ENCODE results near the gene PHLDB2.

Gene PHLDB2

DNA sequence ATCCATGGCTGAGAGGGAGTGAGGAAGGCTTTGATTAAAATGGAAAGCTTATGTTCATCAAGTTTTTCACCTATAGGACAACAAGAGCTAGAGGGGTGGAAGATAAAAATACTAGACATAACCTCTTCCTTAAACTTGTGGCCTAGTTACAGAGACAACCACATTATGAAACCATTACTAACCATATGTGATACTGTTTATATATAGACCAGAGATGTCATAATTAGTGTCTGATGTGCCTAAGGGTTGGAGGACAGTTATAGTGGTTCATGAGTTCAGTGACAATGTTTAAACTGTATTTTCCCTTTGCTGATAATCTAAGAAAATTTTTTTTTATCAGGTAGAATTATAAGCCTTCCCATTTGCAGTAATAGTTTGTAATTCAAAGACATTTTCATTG, 23.7 kb downstream of the PHLDB2 start:
- H2BK15ac ChIP-seq (ENCODE audit: low read depth, poor library complexity, severe bottlenecking): no peak overlapping the region
- H3K4me3 ChIP-seq (ENCODE audit: insufficient read depth in 1 of 2, low read depth in 1 of 2, low read length in 2 of 2): no peak overlapping the region
- no peak overlapping the region for H3K18ac ChIP-seq (ENCODE audit: low read depth in 1 of 2, low read length in 2 of 2)
- H4K8ac ChIP-seq (ENCODE audit: low read length): no peak overlapping the region
- no peaks in the 10 kb centered on the region for H3K4me1 ChIP-seq (ENCODE audit: control insufficient read depth, insufficient read depth, low read depth, low read length)
- H2BK120ac ChIP-seq (ENCODE audit: low read depth, low read length): no peak overlapping the region
- no peak overlapping the region for H3K4me2 ChIP-seq (ENCODE audit: low read length, poor library complexity, severe bottlenecking)
- H2BK12ac ChIP-seq (ENCODE audit: low read length in 2 of 2): no peak overlapping the region
- H3K9ac ChIP-seq (ENCODE audit: low read length): no peak overlapping the region
- H3K27ac ChIP-seq (ENCODE audit: low read length, poor library complexity, severe bottlenecking): no peak overlapping the region
- H3K23ac ChIP-seq (ENCODE audit: low read length in 2 of 2): no peak overlapping the region
- H3K4ac ChIP-seq (ENCODE audit: low read depth in 1 of 2, low read length in 2 of 2): no peak overlapping the region
- H4K91ac ChIP-seq (ENCODE audit: low read length): no peak overlapping the region
- no peak overlapping the region for H2AK5ac ChIP-seq (ENCODE audit: low read length, severe bottlenecking)
- no peak for DNase-seq
- H3K9me3 ChIP-seq (ENCODE audit: control insufficient read depth, low read length): peaks cover 14% of the 10 kb centered on the region
- no peak overlapping the region for H2BK5ac ChIP-seq (ENCODE audit: low read depth, low read length, poor library complexity, severe bottlenecking)
- no peak overlapping the region for H2AFZ ChIP-seq (ENCODE audit: low read depth, low read length)
- H3K36me3 ChIP-seq (ENCODE audit: control insufficient read depth in 1 of 2, insufficient read depth in 2 of 2, low read depth in 1 of 2, low read length in 2 of 2): peaks cover 11 to 57% of the 10 kb centered on the region in 2 experiments
- no peak overlapping the region for H3K14ac ChIP-seq (ENCODE audit: low read length in 2 of 2)
- H3K27me3 ChIP-seq (ENCODE audit: control insufficient read depth in 1 of 2, insufficient read depth in 1 of 2, low read length in 2 of 2): no peaks in the 10 kb centered on the region
- H3K79me1 ChIP-seq (replicated peaks; ENCODE audit: low read length, poor library complexity, severe bottlenecking): peaks cover 29% of the 10 kb centered on the region

DNA sequence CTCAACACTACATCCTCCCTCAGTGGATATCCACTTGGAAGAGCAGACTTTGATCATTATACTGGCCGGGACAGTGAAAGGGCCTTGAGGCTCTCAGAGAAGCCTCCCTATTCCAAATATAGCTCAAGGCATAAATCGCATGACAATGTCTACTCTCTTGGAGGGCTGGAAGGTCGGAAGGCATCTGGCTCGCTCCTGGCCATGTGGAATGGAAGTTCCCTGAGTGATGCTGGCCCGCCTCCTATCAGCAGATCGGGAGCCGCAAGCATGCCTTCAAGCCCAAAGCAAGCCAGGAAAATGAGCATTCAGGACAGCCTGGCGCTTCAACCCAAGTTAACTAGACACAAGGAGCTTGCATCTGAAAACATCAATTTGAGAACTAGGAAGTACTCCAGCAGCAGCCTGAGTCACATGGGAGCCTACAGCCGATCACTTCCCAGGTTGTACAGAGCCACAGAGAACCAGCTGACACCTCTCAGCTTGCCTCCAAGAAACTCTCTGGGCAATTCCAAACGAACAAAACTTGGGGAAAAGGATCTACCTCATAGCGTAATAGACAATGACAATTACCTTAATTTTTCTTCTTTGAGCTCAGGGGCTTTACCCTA, 25.4 kb downstream of the PHLDB2 start:
- no peak overlapping the region for H3K4ac ChIP-seq (ENCODE audit: low read depth in 1 of 2, low read length in 2 of 2)
- H3K4me3 ChIP-seq (ENCODE audit: insufficient read depth in 1 of 2, low read depth in 1 of 2, low read length in 2 of 2): no peak overlapping the region
- peaks cover 11 to 66% of the 10 kb centered on the region in 2 experiments for H3K36me3 ChIP-seq (ENCODE audit: control insufficient read depth in 1 of 2, insufficient read depth in 2 of 2, low read depth in 1 of 2, low read length in 2 of 2)
- no peak overlapping the region for H4K91ac ChIP-seq (ENCODE audit: low read length)
- H2BK15ac ChIP-seq (ENCODE audit: low read depth, poor library complexity, severe bottlenecking): no peak overlapping the region
- H2BK12ac ChIP-seq (ENCODE audit: low read length in 2 of 2): no peak overlapping the region
- no peaks in the 10 kb centered on the region for H3K27me3 ChIP-seq (ENCODE audit: control insufficient read depth in 1 of 2, insufficient read depth in 1 of 2, low read length in 2 of 2)
- no peak overlapping the region for H3K9ac ChIP-seq (ENCODE audit: low read length)
- no peak overlapping the region for H3K18ac ChIP-seq (ENCODE audit: low read depth in 1 of 2, low read length in 2 of 2)
- H3K4me2 ChIP-seq (ENCODE audit: low read length, poor library complexity, severe bottlenecking): no peak overlapping the region
- H3K23ac ChIP-seq (ENCODE audit: low read length in 2 of 2): no peak overlapping the region
- H4K8ac ChIP-seq (ENCODE audit: low read length): peak overlapping the region; percentile 12
- 92% methylated on average over 11 of the region's 11 CpGs for WGBS
- H3K79me1 ChIP-seq (replicated peaks; ENCODE audit: low read length, poor library complexity, severe bottlenecking): peaks cover 29% of the 10 kb centered on the region
- no peak overlapping the region for H2BK120ac ChIP-seq (ENCODE audit: low read depth, low read length)
- H3K14ac ChIP-seq (ENCODE audit: low read length in 2 of 2): no peak overlapping the region
- no peaks in the 10 kb centered on the region for H3K4me1 ChIP-seq (ENCODE audit: control insufficient read depth, insufficient read depth, low read depth, low read length)
- H3K27ac ChIP-seq (ENCODE audit: low read length, poor library complexity, severe bottlenecking): no peak overlapping the region
- H2AK5ac ChIP-seq (ENCODE audit: low read length, severe bottlenecking): no peak overlapping the region
- H3K9me3 ChIP-seq (ENCODE audit: control insufficient read depth, low read length): peaks cover 14% of the 10 kb centered on the region
- no peak for DNase-seq
- H2AFZ ChIP-seq (ENCODE audit: low read depth, low read length): no peak overlapping the region
- H2BK5ac ChIP-seq (ENCODE audit: low read depth, low read length, poor library complexity, severe bottlenecking): no peak overlapping the region

DNA sequence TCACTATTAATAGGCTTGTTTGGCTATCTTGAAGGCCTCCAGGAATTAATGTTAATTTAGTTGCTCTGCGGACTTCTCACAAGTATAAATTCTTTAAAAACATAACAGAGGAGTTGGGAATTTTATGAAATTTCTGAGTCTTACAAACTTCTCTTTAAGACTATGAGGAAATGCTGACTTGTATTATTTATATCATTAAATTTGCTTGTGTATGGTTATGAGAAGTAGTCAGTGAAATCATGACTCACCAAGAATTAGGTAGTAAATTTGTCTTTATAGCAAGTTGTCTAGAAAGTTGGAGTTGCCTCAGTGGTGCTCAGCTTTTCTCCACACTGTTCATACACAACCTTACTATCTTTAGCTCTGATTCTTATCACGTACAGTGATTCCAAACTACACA, 26.5 kb downstream of the PHLDB2 start:
- Histone ChIP-seq H3K27ac (ENCODE audit: low read length, poor library complexity, severe bottlenecking) (no peak overlapping the region), H3K4me3 (ENCODE audit: insufficient read depth in 1 of 2, low read depth in 1 of 2, low read length in 2 of 2) (no peak overlapping the region), H3K4me1 (ENCODE audit: control insufficient read depth, insufficient read depth, low read depth, low read length) (no peaks in the 10 kb centered on the region), H3K9me3 (ENCODE audit: control insufficient read depth, low read length) (peaks cover 9% of the 10 kb centered on the region), H3K79me1 (replicated peaks; ENCODE audit: low read length, poor library complexity, severe bottlenecking) (peaks cover 28% of the 10 kb centered on the region), H3K9ac (ENCODE audit: low read length) (no peak overlapping the region), H3K14ac (ENCODE audit: low read length in 2 of 2) (no peak overlapping the region), H3K36me3 (ENCODE audit: control insufficient read depth in 1 of 2, insufficient read depth in 2 of 2, low read depth in 1 of 2, low read length in 2 of 2) (peaks cover 11 to 71% of the 10 kb centered on the region in 2 experiments), H2BK5ac (ENCODE audit: low read depth, low read length, poor library complexity, severe bottlenecking) (no peak overlapping the region), H2AK5ac (ENCODE audit: low read length, severe bottlenecking) (no peak overlapping the region), H3K23ac (ENCODE audit: low read length in 2 of 2) (no peak overlapping the region), H4K91ac (ENCODE audit: low read length) (no peak overlapping the region), H2AFZ (ENCODE audit: low read depth, low read length) (no peak overlapping the region), H3K18ac (ENCODE audit: low read depth in 1 of 2, low read length in 2 of 2) (no peak overlapping the region), H3K27me3 (ENCODE audit: control insufficient read depth in 1 of 2, insufficient read depth in 1 of 2, low read length in 2 of 2) (no peaks in the 10 kb centered on the region), H2BK12ac (ENCODE audit: low read length in 2 of 2) (no peak overlapping the region), H2BK15ac (ENCODE audit: low read depth, poor library complexity, severe bottlenecking) (no peak overlapping the region), H3K4ac (ENCODE audit: low read depth in 1 of 2, low read length in 2 of 2) (no peak overlapping the region), H2BK120ac (ENCODE audit: low read depth, low read length) (no peak overlapping the region), H4K8ac (ENCODE audit: low read length) (no peak overlapping the region), H3K4me2 (ENCODE audit: low read length, poor library complexity, severe bottlenecking) (no peak overlapping the region)
- DNase-seq: no peak
- no CpG with 5 or more reads among the region's 2 CpGs for WGBS

DNA sequence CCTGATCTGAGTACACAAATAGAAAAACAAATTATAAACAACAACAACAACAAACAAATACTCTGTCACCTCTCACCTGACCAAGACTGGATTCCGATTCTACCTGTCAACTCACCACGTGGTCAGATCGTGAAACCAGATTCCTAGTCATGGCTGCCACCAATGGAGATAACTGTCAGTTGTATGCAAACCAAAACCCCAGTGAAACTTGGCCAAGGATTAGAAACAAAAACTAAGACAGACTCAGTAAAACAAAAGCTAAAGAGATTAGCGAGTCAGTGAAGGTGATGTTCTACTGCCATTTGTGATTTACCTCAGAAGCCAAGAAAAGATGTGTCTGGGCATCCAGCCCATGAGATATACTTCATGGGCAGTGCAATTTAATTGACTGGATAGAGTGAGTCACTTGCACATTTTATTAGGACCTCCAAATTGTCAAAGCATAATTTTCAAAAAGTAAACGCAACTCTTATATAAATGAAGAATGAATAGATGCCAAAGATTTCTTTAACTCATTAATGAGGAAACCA, 31.1 kb downstream of the PHLDB2 start:
- no peaks in the 10 kb centered on the region for H3K27me3 ChIP-seq (ENCODE audit: control insufficient read depth in 1 of 2, insufficient read depth in 1 of 2, low read length in 2 of 2)
- DNase-seq: no peak
- H3K79me1 ChIP-seq (replicated peaks; ENCODE audit: low read length, poor library complexity, severe bottlenecking): peaks cover 13% of the 10 kb centered on the region
- H3K4me1 ChIP-seq (ENCODE audit: control insufficient read depth, insufficient read depth, low read depth, low read length): no peaks in the 10 kb centered on the region
- no peaks in the 10 kb centered on the region for H3K9me3 ChIP-seq (ENCODE audit: control insufficient read depth, low read length)
- no peak overlapping the region for H4K8ac ChIP-seq (ENCODE audit: low read length)
- no peak overlapping the region for H3K14ac ChIP-seq (ENCODE audit: low read length in 2 of 2)
- no peak overlapping the region for H3K9ac ChIP-seq (ENCODE audit: low read length)
- no peak overlapping the region for H3K4ac ChIP-seq (ENCODE audit: low read depth in 1 of 2, low read length in 2 of 2)
- no peak overlapping the region for H2BK5ac ChIP-seq (ENCODE audit: low read depth, low read length, poor library complexity, severe bottlenecking)
- no peak overlapping the region for H3K18ac ChIP-seq (ENCODE audit: low read depth in 1 of 2, low read length in 2 of 2)
- no peak overlapping the region for H3K4me3 ChIP-seq (ENCODE audit: insufficient read depth in 1 of 2, low read depth in 1 of 2, low read length in 2 of 2)
- H2BK15ac ChIP-seq (ENCODE audit: low read depth, poor library complexity, severe bottlenecking): no peak overlapping the region
- no peak overlapping the region for H2AK5ac ChIP-seq (ENCODE audit: low read length, severe bottlenecking)
- H3K27ac ChIP-seq (ENCODE audit: low read length, poor library complexity, severe bottlenecking): no peak overlapping the region
- no peak overlapping the region for H3K4me2 ChIP-seq (ENCODE audit: low read length, poor library complexity, severe bottlenecking)
- no peak overlapping the region for H3K23ac ChIP-seq (ENCODE audit: low read length in 2 of 2)
- H4K91ac ChIP-seq (ENCODE audit: low read length): no peak overlapping the region
- H2BK120ac ChIP-seq (ENCODE audit: low read depth, low read length): no peak overlapping the region
- peaks cover 4 to 58% of the 10 kb centered on the region in 2 experiments for H3K36me3 ChIP-seq (ENCODE audit: control insufficient read depth in 1 of 2, insufficient read depth in 2 of 2, low read depth in 1 of 2, low read length in 2 of 2)
- H2AFZ ChIP-seq (ENCODE audit: low read depth, low read length): no peak overlapping the region
- no peak overlapping the region for H2BK12ac ChIP-seq (ENCODE audit: low read length in 2 of 2)
- 93% methylated on average over 4 of the region's 5 CpGs for WGBS
